Neural cell (in vitro differentiated cells): ENCODE results near the gene DPH1. TPM values are rescaled to one million over a fixed set of nuclear protein-coding genes. Genes with fewer than 3 reads are reported as not detected.

ENCODE experiments used
- H2AFZ ChIP-seq: fragments of 200-600, 300-800 bp; sonication (generic), shearing (Covaris generic); 2 replicates; pipeline ENCODE4 v1.6.0; 2014; ENCODE audit warnings: low read depth, mild to moderate bottlenecking, antibody characterized with exemption, low read length, moderate library complexity
- H3F3A ChIP-seq: fragments of 200-600 bp; shearing (Covaris generic); 2 replicates; pipeline ENCODE4 v1.6.1; 2016; ENCODE audit warnings: mild to moderate bottlenecking, moderate library complexity, mixed read lengths, antibody characterized with exemption, low read length; ENCODE audit not compliant: insufficient read depth, poor library complexity, severe bottlenecking
- H3K27ac ChIP-seq: fragments of 200-600, 300-800 bp; sonication (generic), shearing (Covaris generic); 2 replicates; pipeline ENCODE4 v1.5.1; 2014; ENCODE audit warnings: mild to moderate bottlenecking, low read length, moderate library complexity
- H3K27me3 ChIP-seq: fragments of 300-800, 200-600 bp; sonication (generic), shearing (Covaris generic); 2 replicates; pipeline ENCODE4 v1.6.0; 2014; ENCODE audit warnings: mild to moderate bottlenecking, low read depth, low read length, moderate library complexity; ENCODE audit not compliant: insufficient read depth
- H3K36me3 ChIP-seq: fragments of 300-800, 200-600 bp; sonication (generic), shearing (Covaris generic); 2 replicates; pipeline ENCODE4 v1.5.1; 2014; ENCODE audit warnings: mild to moderate bottlenecking, antibody characterized with exemption, low read length, moderate library complexity; ENCODE audit not compliant: insufficient read depth
- H3K4me2 ChIP-seq: fragments of 300-800, 200-600 bp; sonication (generic), shearing (Covaris generic); 2 replicates; pipeline ENCODE4 v1.6.0; 2014; ENCODE audit warnings: mild to moderate bottlenecking, low read length
- H3K4me3 ChIP-seq: fragments of 300-800, 200-600 bp; sonication (generic), shearing (Covaris generic); 2 replicates; pipeline ENCODE4 v1.5.1; 2014; ENCODE audit warnings: mild to moderate bottlenecking, low read length, moderate library complexity
- H3K79me2 ChIP-seq: fragments of 200-600 bp; shearing (Covaris generic); replicated peaks from 2 replicates; pipeline ENCODE4 v1.6.0; 2014; ENCODE audit warnings: mild to moderate bottlenecking, low read length, moderate library complexity; ENCODE audit not compliant: insufficient read depth
- H3K9ac ChIP-seq: fragments of 300-800, 200-600 bp; sonication (generic), shearing (Covaris generic); 2 replicates; pipeline ENCODE4 v1.6.1; 2016; ENCODE audit warnings: mild to moderate bottlenecking, low read length, mixed read lengths
- H3K9me2 ChIP-seq: fragments of 200-600 bp; shearing (Covaris generic); 2 replicates; pipeline ENCODE4 v1.6.1; 2016; ENCODE audit warnings: mild to moderate bottlenecking, low read length, mixed read lengths; ENCODE audit not compliant: insufficient read depth
- H3K9me3 ChIP-seq: fragments of 200-600, 300-800 bp; sonication (generic), shearing (Covaris generic); 2 replicates; pipeline ENCODE4 v1.6.1; 2016; ENCODE audit warnings: mild to moderate bottlenecking, mixed run types, low read length, moderate library complexity, mixed read lengths
- H4K20me1 ChIP-seq: fragments of 200-600 bp; shearing (Covaris generic); 2 replicates; pipeline ENCODE4 v1.6.1; 2016; ENCODE audit warnings: mild to moderate bottlenecking, mixed run types; ENCODE audit not compliant: insufficient read depth
- EP300 ChIP-seq: fragments of 450-650 bp; conservative IDR thresholded peaks from 2 replicates; pipeline ENCODE4 v1.6.1; 2014; ENCODE audit warnings: antibody characterized with exemption, mild to moderate bottlenecking, moderate library complexity; ENCODE audit not compliant: poor library complexity, severe bottlenecking
- EZH2 ChIP-seq: fragments of 200-600, 300-800 bp; shearing (Covaris generic), sonication (generic); IDR thresholded peaks from 2 replicates; pipeline ENCODE4 v1.6.1; 2014; ENCODE audit warnings: antibody characterized with exemption, low read length, borderline replicate concordance, mild to moderate bottlenecking; ENCODE audit not compliant: insufficient read depth, poor library complexity, severe bottlenecking
- MXI1 ChIP-seq: fragments of 450-650 bp; conservative IDR thresholded peaks from 2 replicates; pipeline ENCODE4 v1.6.1; 2014; ENCODE audit warnings: antibody characterized with exemption, mild to moderate bottlenecking; ENCODE audit not compliant: poor library complexity, severe bottlenecking
- POLR2AphosphoS5 ChIP-seq: IDR thresholded peaks from 2 replicates; pipeline ENCODE4 v1.6.1; 2012
- RAD21 ChIP-seq: fragments of 450-650 bp; conservative IDR thresholded peaks from 2 replicates; pipeline ENCODE4 v1.6.1; 2014; ENCODE audit warnings: antibody characterized with exemption, mild to moderate bottlenecking, moderate library complexity
- SMC3 ChIP-seq: fragments of 450-650 bp; conservative IDR thresholded peaks from 2 replicates; pipeline ENCODE4 v1.6.1; 2014; ENCODE audit warnings: antibody characterized with exemption, mild to moderate bottlenecking, moderate library complexity; ENCODE audit not compliant: poor library complexity
- TAF1 ChIP-seq: IDR thresholded peaks from 2 replicates; pipeline ENCODE4 v1.6.1; 2012; ENCODE audit warnings: low read depth
- polyA plus RNA-seq: library from polyadenylated mRNA; depleted of rRNA; stranded (reverse); fragments of >200 nt; gene quantifications from 2 replicates; pipeline ENCODE4 v1.2.3, GENCODE V29; 2014
- TF ChIP-seq, protein P1 (sequence below): IDR thresholded peaks from 2 replicates; pipeline ENCODE4 v1.6.1; 2012; ENCODE audit warnings: borderline replicate concordance
- TF ChIP-seq, protein P2 (sequence below): fragments of 450-650 bp; IDR thresholded peaks from 2 replicates; pipeline ENCODE4 v1.5.1; 2014; ENCODE audit warnings: antibody characterized with exemption, mild to moderate bottlenecking, moderate library complexity; ENCODE audit not compliant: poor library complexity, severe bottlenecking

Gene DPH1
- polyA plus RNA-seq, 1 donor from 2014 or later, result 44.8 TPM

DNA sequence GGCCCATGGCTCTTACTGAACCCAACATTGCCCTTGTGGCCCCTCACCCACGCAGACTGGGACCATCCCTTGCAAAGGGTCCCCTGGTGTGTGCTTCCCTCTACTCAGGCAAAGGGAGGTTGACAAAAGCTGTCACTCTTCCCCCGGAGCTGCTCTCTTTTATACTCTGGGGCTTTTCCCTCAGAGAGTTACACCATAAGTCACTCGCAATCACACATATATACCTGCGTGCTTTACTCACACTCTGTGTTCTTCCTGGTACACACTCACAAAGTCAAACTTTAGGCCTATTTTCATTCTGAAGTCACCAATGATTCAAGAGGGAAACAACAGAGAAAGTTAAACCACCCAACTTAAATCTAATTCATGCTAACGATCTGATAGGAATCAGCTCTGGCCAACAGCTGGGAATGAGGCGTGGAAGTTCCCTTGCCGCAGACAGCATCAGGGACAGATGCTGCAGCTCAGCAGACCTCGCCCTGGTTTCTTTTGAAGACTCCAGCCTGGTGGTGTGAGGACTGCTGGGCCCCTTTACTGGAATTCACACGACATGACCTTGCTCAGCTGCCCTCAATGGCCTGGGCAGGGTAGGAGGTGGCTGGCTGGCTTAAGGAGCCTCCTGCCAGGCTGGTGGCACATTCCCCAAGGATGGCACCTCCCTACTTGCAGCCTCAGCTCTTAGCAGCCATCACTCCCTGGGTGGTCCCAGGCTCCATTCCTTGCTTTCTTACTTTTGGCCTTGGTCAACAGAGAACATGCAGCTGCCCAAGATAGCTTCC, 52.2 kb downstream of the DPH1 start:
- Histone ChIP-seq H3K9me2 (no peaks in the 10 kb centered on the region), H3K27ac (no peak overlapping the region), H3K36me3 (no peaks in the 10 kb centered on the region), H4K20me1 (no peaks in the 10 kb centered on the region), H3K9me3 (no peaks in the 10 kb centered on the region), H3K4me3 (no peak overlapping the region), H3K4me2 (no peak overlapping the region), H3K9ac (no peak overlapping the region), H3K79me2 (no peaks in the 10 kb centered on the region), H3F3A (no peaks in the 10 kb centered on the region), H3K27me3 (no peaks in the 10 kb centered on the region), H2AFZ (no peak overlapping the region)
- TF ChIP-seq, protein P1, sequence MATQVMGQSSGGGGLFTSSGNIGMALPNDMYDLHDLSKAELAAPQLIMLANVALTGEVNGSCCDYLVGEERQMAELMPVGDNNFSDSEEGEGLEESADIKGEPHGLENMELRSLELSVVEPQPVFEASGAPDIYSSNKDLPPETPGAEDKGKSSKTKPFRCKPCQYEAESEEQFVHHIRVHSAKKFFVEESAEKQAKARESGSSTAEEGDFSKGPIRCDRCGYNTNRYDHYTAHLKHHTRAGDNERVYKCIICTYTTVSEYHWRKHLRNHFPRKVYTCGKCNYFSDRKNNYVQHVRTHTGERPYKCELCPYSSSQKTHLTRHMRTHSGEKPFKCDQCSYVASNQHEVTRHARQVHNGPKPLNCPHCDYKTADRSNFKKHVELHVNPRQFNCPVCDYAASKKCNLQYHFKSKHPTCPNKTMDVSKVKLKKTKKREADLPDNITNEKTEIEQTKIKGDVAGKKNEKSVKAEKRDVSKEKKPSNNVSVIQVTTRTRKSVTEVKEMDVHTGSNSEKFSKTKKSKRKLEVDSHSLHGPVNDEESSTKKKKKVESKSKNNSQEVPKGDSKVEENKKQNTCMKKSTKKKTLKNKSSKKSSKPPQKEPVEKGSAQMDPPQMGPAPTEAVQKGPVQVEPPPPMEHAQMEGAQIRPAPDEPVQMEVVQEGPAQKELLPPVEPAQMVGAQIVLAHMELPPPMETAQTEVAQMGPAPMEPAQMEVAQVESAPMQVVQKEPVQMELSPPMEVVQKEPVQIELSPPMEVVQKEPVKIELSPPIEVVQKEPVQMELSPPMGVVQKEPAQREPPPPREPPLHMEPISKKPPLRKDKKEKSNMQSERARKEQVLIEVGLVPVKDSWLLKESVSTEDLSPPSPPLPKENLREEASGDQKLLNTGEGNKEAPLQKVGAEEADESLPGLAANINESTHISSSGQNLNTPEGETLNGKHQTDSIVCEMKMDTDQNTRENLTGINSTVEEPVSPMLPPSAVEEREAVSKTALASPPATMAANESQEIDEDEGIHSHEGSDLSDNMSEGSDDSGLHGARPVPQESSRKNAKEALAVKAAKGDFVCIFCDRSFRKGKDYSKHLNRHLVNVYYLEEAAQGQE, result no peak
- no peak for TF ChIP-seq POLR2AphosphoS5
- TF ChIP-seq EZH2, result no peak
- TF ChIP-seq, protein P2, sequence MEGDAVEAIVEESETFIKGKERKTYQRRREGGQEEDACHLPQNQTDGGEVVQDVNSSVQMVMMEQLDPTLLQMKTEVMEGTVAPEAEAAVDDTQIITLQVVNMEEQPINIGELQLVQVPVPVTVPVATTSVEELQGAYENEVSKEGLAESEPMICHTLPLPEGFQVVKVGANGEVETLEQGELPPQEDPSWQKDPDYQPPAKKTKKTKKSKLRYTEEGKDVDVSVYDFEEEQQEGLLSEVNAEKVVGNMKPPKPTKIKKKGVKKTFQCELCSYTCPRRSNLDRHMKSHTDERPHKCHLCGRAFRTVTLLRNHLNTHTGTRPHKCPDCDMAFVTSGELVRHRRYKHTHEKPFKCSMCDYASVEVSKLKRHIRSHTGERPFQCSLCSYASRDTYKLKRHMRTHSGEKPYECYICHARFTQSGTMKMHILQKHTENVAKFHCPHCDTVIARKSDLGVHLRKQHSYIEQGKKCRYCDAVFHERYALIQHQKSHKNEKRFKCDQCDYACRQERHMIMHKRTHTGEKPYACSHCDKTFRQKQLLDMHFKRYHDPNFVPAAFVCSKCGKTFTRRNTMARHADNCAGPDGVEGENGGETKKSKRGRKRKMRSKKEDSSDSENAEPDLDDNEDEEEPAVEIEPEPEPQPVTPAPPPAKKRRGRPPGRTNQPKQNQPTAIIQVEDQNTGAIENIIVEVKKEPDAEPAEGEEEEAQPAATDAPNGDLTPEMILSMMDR, result no peak
- no peak for TF ChIP-seq SMC3
- no peak for TF ChIP-seq MXI1
- no peak for TF ChIP-seq EP300
- TF ChIP-seq RAD21, result no peak

DNA sequence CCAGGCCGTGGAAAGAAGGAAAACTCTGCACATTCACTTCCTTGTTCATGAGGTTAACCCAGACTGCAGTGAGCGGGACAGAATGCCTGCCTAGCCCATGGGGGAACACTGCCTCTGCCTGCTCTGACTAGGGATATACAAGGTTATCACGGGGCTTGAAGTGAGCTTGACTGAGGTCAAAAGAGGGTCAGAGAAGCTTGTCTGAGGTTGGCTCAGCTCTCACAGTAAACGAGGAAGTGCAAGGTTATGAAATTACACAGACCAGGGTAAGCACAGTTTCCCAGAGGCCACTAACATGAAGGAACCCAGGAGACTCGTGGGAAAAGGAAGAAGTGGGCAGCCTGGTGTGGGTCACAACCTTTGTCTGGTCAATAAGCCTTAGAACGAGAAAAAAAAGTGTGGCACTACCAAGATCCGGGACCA, 53.7 kb downstream of the DPH1 start:
- Histone ChIP-seq H2AFZ (no peak overlapping the region), H3K9me3 (no peaks in the 10 kb centered on the region), H3K79me2 (no peaks in the 10 kb centered on the region), H3F3A (no peaks in the 10 kb centered on the region), H3K27me3 (no peaks in the 10 kb centered on the region), H3K36me3 (no peaks in the 10 kb centered on the region), H3K27ac (no peak overlapping the region), H3K9me2 (no peaks in the 10 kb centered on the region), H3K4me3 (no peak overlapping the region), H3K9ac (no peak overlapping the region), H4K20me1 (no peaks in the 10 kb centered on the region), H3K4me2 (no peak overlapping the region)
- TF ChIP-seq EP300 (no peak), SMC3 (no peak), EZH2 (no peak), TAF1 (no peak), POLR2AphosphoS5 (no peak), RAD21 (no peak), MXI1 (no peak)
- TF ChIP-seq, protein P1, result no peak
- TF ChIP-seq, protein P2, result no peak
